Measurements from ENCODE around the gene RAB11B. TPM values are rescaled to one million over a fixed set of nuclear protein-coding genes. Genes with fewer than 3 reads are reported as not detected.

Gene RAB11B
- total RNA-seq, 2 experiments from 2014 or later: 66.8 to 71.5 TPM

DNA sequence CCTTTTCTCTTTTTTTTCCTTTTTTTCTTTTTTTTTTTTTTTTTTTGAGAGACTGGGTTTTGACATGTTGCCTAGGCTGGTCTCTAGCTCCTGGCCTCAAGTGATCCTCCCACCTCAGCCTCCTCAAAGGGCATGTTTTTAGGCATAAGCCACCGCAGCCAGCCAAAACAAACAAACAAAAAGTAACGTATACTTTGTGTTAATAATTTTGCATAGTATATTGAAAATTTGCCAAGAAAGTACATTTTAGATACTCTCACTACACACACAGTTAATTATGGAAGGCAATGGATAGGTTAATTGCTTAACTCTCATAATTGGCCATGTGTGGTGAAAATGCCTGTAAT is 1.6 kb upstream of the RAB11B start:
- Mint-ChIP-seq H3K27me3 (no peaks in the 10 kb centered on the region), H3K36me3 (ENCODE audit: low read depth) (peaks cover 4% of the 10 kb centered on the region), H3K9me3 (no peaks in the 10 kb centered on the region), H3K4me3 (peak overlapping the region; percentile 20), H3K27ac (no peak overlapping the region), H3K4me1 (ENCODE audit: low read depth) (peaks cover 28% of the 10 kb centered on the region)
- ATAC-seq (ENCODE audit: poor library complexity) (no peak), DNase-seq (no peak)
- Histone ChIP-seq H3K27me3 (ENCODE audit: control insufficient read depth in 1 of 2, insufficient read depth in 2 of 2, low read length in 2 of 2) (no peaks in the 10 kb centered on the region), H3K4me3 (ENCODE audit: low read length) (no peak overlapping the region), H3K27ac (ENCODE audit: low read depth in 1 of 2, low read length in 2 of 2) (no peak overlapping the region), H3K4me1 (ENCODE audit: insufficient read depth, low read length) (peaks cover 24% of the 10 kb centered on the region), H3K9me3 (ENCODE audit: control insufficient read depth in 1 of 2, insufficient read depth in 1 of 2, low read length in 2 of 2) (no peaks in the 10 kb centered on the region), H3K36me3 (ENCODE audit: insufficient read depth, low read length) (no peaks in the 10 kb centered on the region)
- POLR2A ChIA-PET: no interaction called here
- TF ChIP-seq, protein P1, sequence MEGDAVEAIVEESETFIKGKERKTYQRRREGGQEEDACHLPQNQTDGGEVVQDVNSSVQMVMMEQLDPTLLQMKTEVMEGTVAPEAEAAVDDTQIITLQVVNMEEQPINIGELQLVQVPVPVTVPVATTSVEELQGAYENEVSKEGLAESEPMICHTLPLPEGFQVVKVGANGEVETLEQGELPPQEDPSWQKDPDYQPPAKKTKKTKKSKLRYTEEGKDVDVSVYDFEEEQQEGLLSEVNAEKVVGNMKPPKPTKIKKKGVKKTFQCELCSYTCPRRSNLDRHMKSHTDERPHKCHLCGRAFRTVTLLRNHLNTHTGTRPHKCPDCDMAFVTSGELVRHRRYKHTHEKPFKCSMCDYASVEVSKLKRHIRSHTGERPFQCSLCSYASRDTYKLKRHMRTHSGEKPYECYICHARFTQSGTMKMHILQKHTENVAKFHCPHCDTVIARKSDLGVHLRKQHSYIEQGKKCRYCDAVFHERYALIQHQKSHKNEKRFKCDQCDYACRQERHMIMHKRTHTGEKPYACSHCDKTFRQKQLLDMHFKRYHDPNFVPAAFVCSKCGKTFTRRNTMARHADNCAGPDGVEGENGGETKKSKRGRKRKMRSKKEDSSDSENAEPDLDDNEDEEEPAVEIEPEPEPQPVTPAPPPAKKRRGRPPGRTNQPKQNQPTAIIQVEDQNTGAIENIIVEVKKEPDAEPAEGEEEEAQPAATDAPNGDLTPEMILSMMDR (IDR thresholded peaks at IDR 0.05): no peak
- intact Hi-C loops (cut with DNase I, micrococcal nuclease): loop anchor here in 1 of 2 experiments (5.0 kb wide), 1 partner anchor 181 kb away; the partner anchor contains the start of gene CERS4
- CTCF ChIA-PET: interaction anchor here (0.7 kb wide), 1 partner anchor 25 kb away, joined by 3 read pairs; the partner anchor contains the start of gene MARCHF2

DNA sequence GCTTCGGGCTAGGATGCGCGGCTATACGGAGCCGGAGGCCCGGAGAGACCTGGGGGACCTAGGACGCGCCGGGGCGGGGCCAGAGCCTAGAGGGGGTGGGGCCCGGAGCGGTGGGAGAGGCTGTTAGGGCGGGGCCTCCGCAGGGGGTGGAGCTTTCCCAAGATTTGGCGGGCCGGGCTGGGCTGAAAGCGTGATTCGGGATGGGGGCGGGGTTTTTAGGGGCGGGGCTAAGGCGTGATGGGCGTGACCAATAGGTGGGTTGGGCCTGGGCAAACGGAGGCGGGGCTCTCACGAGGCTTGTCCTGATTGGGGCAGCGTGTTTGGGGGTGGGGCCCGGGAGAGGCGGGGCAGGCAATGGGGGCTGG is 439 bp downstream of the RAB11B start:
- H3K9me3 Mint-ChIP-seq: no peaks in the 10 kb centered on the region
- H3K4me1 Mint-ChIP-seq (ENCODE audit: low read depth): peaks cover 28% of the 10 kb centered on the region

DNA sequence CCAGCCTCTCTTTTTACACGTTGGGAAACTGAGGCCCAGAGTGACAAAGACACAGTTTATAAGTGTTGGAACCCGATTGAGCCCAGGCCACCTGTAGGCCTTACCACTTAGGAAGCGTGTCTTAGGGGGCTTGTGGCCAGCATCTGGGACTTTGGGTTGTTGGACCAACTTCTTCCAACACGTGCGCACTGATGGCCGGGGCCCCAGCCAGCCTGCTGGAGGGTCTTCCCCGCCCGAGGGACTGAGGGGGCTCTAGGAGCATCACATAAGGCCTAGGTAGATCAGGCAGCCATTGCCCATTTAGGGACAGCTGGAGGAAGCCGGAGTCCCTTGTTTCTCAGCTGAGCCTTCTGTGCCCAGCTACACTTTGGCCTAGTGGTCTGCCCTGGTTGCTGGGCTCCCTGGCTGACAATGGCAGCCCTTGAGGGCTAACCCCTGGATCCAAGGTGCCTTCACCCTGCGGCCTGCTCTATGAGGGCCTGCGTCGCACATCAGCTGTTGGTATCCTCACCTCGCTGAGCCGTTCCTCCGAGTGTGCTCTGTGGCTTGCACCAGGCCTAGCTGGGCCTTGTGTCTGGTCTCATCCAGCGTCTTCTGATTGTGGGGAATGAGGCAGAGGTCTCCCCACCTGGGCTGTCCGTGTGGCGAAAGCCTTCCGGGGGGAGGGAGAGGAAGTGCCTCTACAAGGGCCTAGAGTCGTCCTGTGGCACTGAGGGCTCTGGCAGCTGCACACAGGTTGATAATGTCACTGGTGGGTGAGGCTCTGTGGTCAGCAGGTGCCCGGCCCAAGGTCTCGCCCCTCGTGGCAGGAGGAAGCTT is 1.2 kb downstream of the RAB11B start:
- H3K4me1 Mint-ChIP-seq (ENCODE audit: low read depth): peaks cover 33% of the 10 kb centered on the region
- TF ChIP-seq, protein P1 (IDR thresholded peaks at IDR 0.05): no peak
- no peaks in the 10 kb centered on the region for H3K36me3 ChIP-seq (ENCODE audit: insufficient read depth, low read length)
- H3K27me3 Mint-ChIP-seq: no peaks in the 10 kb centered on the region
- peak overlapping the region; percentile 84 for H3K4me3 Mint-ChIP-seq
- intact Hi-C loops (cut with DNase I, micrococcal nuclease): loop anchor here (2.0 to 10.0 kb wide), 4 partner anchors 53 to 447 kb away; partner anchors contain the start of genes NDUFA7 (in 2 of the 2), RPS28 (in 2 of the 2), HNRNPM (in 1 of the 2) and MBD3L1 (in 1 of the 2)
- ATAC-seq (ENCODE audit: poor library complexity): no peak
- ChIA-PET POLR2A (interaction anchor here (1.2 to 2.1 kb wide), 3 partner anchors 22 to 122 kb away, joined by 4 to 26 read pairs (median 5); partner anchors contain the start of genes HNRNPM, MARCHF2 and ZNF414), CTCF (interaction anchor here (1.6 kb wide), 2 partner anchors 22 to 38 kb away, joined by 4 to 6 read pairs; partner anchors contain the start of gene MARCHF2)
- no peaks in the 10 kb centered on the region for H3K9me3 ChIP-seq (ENCODE audit: control insufficient read depth in 1 of 2, insufficient read depth in 1 of 2, low read length in 2 of 2)
- H3K27ac Mint-ChIP-seq: peak overlapping the region; percentile 86
- no peaks in the 10 kb centered on the region for H3K9me3 Mint-ChIP-seq
- H3K36me3 Mint-ChIP-seq (ENCODE audit: low read depth): peaks cover 15% of the 10 kb centered on the region
- peak overlapping the region in 1 of 2 donors; percentile 23 for H3K27ac ChIP-seq (ENCODE audit: low read depth in 1 of 2, low read length in 2 of 2)
- peak overlapping the region; percentile 82 for H3K4me3 ChIP-seq (ENCODE audit: low read length)
- H3K4me1 ChIP-seq (ENCODE audit: insufficient read depth, low read length): peaks cover 32% of the 10 kb centered on the region
- H3K27me3 ChIP-seq (ENCODE audit: control insufficient read depth in 1 of 2, insufficient read depth in 2 of 2, low read length in 2 of 2): no peaks in the 10 kb centered on the region
- peak in 2 of 14 experiments; percentile 17 to 52 for DNase-seq

More for the DNA sequence above, 439 bp downstream of the RAB11B start:
- H3K4me1 ChIP-seq (ENCODE audit: insufficient read depth, low read length): peaks cover 28% of the 10 kb centered on the region
- ATAC-seq (ENCODE audit: poor library complexity) (peak; percentile 67), DNase-seq (peak; percentile 82 to 93 (median 90))
- no peaks in the 10 kb centered on the region for H3K27me3 Mint-ChIP-seq
- H3K4me3 Mint-ChIP-seq: peak overlapping the region; percentile 84
- no peaks in the 10 kb centered on the region for H3K36me3 ChIP-seq (ENCODE audit: insufficient read depth, low read length)
- H3K4me3 ChIP-seq (ENCODE audit: low read length): peak overlapping the region; percentile 82
- no peaks in the 10 kb centered on the region for H3K27me3 ChIP-seq (ENCODE audit: control insufficient read depth in 1 of 2, insufficient read depth in 2 of 2, low read length in 2 of 2)
- TF ChIP-seq, protein P1 (IDR thresholded peaks at IDR 0.05): no peak
- intact Hi-C loops (cut with DNase I, micrococcal nuclease): loop anchor here (1.0 to 10.0 kb wide), 5 partner anchors 23 to 446 kb away; partner anchors contain the start of genes MARCHF2 (in 2 of the 2), NDUFA7 (in 2 of the 2), RPS28 (in 2 of the 2) and HNRNPM (in 1 of the 2)
- H3K36me3 Mint-ChIP-seq (ENCODE audit: low read depth): peaks cover 13% of the 10 kb centered on the region
- POLR2A ChIA-PET: interaction anchor here (1.0 to 2.1 kb wide), 7 partner anchors 23 to 181 kb away, joined by 3 to 26 read pairs (median 4); partner anchors contain the start of genes KANK3, MARCHF2, NDUFA7 and RPS28
- CTCF ChIA-PET: interaction anchor here (1.4 kb wide), 1 partner anchor 37 kb away, joined by 6 read pairs; no protein-coding TSS in a partner anchor
- H3K27ac ChIP-seq (ENCODE audit: low read depth in 1 of 2, low read length in 2 of 2): peak overlapping the region; percentile 91 to 92
- H3K27ac Mint-ChIP-seq: peak overlapping the region; percentile 86
- H3K9me3 ChIP-seq (ENCODE audit: control insufficient read depth in 1 of 2, insufficient read depth in 1 of 2, low read length in 2 of 2): no peaks in the 10 kb centered on the region

All from CD4-positive, alpha-beta T cell (primary cell).